Heart right ventricle (tissue), 16 donors: ENCODE data around the gene ZMIZ1. TPM values are rescaled to one million over a fixed set of nuclear protein-coding genes. Genes with fewer than 3 reads are reported as not detected.
A peak's percentile ranks its signal among the peaks of the same experiment; 100 is the strongest.

ENCODE experiments used
- ATAC-seq, 8 donors: fragments of 200-7000 bp; cut with Tn5 transposase; one replicate each; pipeline ENCODE4 v1.9.1; 2020; ENCODE audit warnings: mild to moderate bottlenecking in 8 of 8, moderate library complexity in 8 of 8, moderate number of reproducible peaks in 1 of 8
- DNase-seq, 2 donors: peaks; one replicate each; pipeline ENCODE4 v3.0.0-alpha.2; 2020
- H3K27ac ChIP-seq, 10 donors: fragments of 200-600 bp; sonication (generic) in 2 of 10; one replicate each; pipeline versions ENCODE4 v1.5.0 to v1.8.0; 2020 to 2022; ENCODE audit warnings: mild to moderate bottlenecking in 3 of 10
- H3K27me3 ChIP-seq, 7 donors: fragments of 200-600 bp; one replicate each; pipeline ENCODE4 v1.8.0; 2021 to 2022; ENCODE audit warnings: mild to moderate bottlenecking in 2 of 7
- H3K36me3 ChIP-seq, 9 donors: fragments of 200-600 bp; sonication (generic) in 1 of 9; one replicate each; pipeline versions ENCODE4 v1.5.0 to v1.8.0; 2020 to 2022; ENCODE audit warnings: mild to moderate bottlenecking in 2 of 9
- H3K4me1 ChIP-seq, 9 donors: fragments of 200-600 bp; sonication (generic) in 1 of 9; one replicate each; pipeline versions ENCODE4 v1.5.0 to v1.8.0; 2020 to 2022; ENCODE audit warnings: mild to moderate bottlenecking in 4 of 9
- H3K4me3 ChIP-seq, 10 donors: fragments of 200-600 bp; sonication (generic) in 2 of 10; one replicate each; pipeline versions ENCODE4 v1.5.0 to v1.8.0; 2020 to 2022; ENCODE audit warnings: mild to moderate bottlenecking in 7 of 10, moderate library complexity in 2 of 10
- H3K9me3 ChIP-seq, 11 donors: fragments of 200-600 bp in 10 of 11; sonication (generic) in 2 of 11; one replicate each; pipeline versions ENCODE4 v1.5.0 to v1.8.0; 2013 to 2022; ENCODE audit warnings: mild to moderate bottlenecking in 2 of 11, control low read depth in 1 of 11, moderate library complexity in 1 of 11
- CTCF ChIP-seq, 9 donors: fragments of 200-600 bp; sonication (generic) in 2 of 9; IDR thresholded peaks; one replicate each; pipeline versions ENCODE4 v1.5.0 to v1.8.0; 2021 to 2022; ENCODE audit warnings: antibody characterized with exemption in 9 of 9, mild to moderate bottlenecking in 5 of 9, moderate library complexity in 1 of 9
- WGBS, 2 donors: extraction: QIAGEN DNeasy Blood & Tissue Kit; methylation state at CpG; one replicate each; pipeline ENCODE4 v1.1.7; 2013; ENCODE audit warnings: inconsistent platforms in 1 of 2; 5-methylcytosine and 5-hydroxymethylcytosine counted together
- intact Hi-C, 10 donors: fragments of 100-400 bp; cut with DNase I; formaldehyde crosslinking; loops; one replicate each; pipeline versions ENCODE4 v1.11.1 to v1.14.2; 2022
- polyA plus RNA-seq, 2 donors: library from polyadenylated mRNA; stranded (reverse); fragments of 200-250 nt; gene quantifications; one replicate each; pipeline ENCODE4 v1.2.3, GENCODE V29; 2013
- total RNA-seq, 10 donors: library from RNA; stranded (reverse); fragmentation: NEBNext Ultra II Directional in 3 of 10; extraction: Animal tissue kit (Norgen Biotek cat#: 25700) in 3 of 10; gene quantifications; one replicate each; pipeline versions ENCODE4 v1.2.1 to v1.2.4, GENCODE V29; 2021 to 2023
- donor health status: Arrhythmogenic right ventricular cardiomyopathy.
- donor health status: ischemic (EF 13 %, LVEDD 7.1; RV severe dilation, severe dysfunction).
- donor health status: healthy with polysubstance abuse.
- donor health status: DM: no; HTN: yes; CAD: no.
- donor health status: DM: no; HTN: no; CAD: no.
- donor health status: ischemic (EF 25% LVEDD 6.9; RV normal size, moderate dysfunction).
- donor health status: ischemic (EF 25% LVEDD 5.7; RV mildly dilated, moderate dysfunction).
- donor health status: healthy.
- donor health status: DM: yes; HTN: yes; CAD: no.
- donor health status: Ischemic cardiomyopathy.
- donor health status: ischemic (EF 35%, LVEDD 5.7; RV mildly dilated, moderate dysfunction).
- donor health status: nonischemic (EF 11% LVEDD 7.7; RV severe dilation, severe dysfunction).
- donor health status: DM: yes; HTN: yes; CAD: no.
- donor health status: PGD.
- donor health status: ischemic (EF 29% LVEDD 5.4; RV normal size, mild dysfunction).
- donor health status: nonischemic (EF 23%, LVEDD 6.1; RV moderate dilation, normal function).

The ZMIZ1 gene
- total and polyA plus RNA-seq, 12 donors: 24.2 to 61.5 (median 49.8) TPM

- peak; percentile 93 for DNase-seq
- intact Hi-C loops: loop anchor here (1.0 to 10.0 kb wide), 16 partner anchors 83 to 1023 kb away; no protein-coding TSS in a partner anchor
- no peaks in the 10 kb centered on the region for H3K36me3 ChIP-seq
Measured at GRCh38 chr10:79067241-79068202, 1.2 kb upstream of the ZMIZ1 start.

GRCh38 chr10:79068203-79068561, 584 bp upstream of the ZMIZ1 start:
- Histone ChIP-seq H3K4me3 (peak overlapping the region; percentile 13 to 98 (median 92)), H3K27ac (peak overlapping the region; percentile 97 to 100 (median 99)), H3K9me3 (no peaks in the 10 kb centered on the region), H3K4me1 (peaks cover 18 to 46% (median 31%) of the 10 kb centered on the region in 9 donors), H3K36me3 (no peaks in the 10 kb centered on the region), H3K27me3 (no peaks in the 10 kb centered on the region)
- DNase-seq: peak in 1 of 2 donors; percentile 41
- ATAC-seq: peak in 1 of 8 donors; percentile 0
- WGBS, 2 donors: 7 to 15% methylated on average over 17 of the region's 17 CpGs
- TF ChIP-seq CTCF (IDR thresholded peaks at IDR 0.05): peak in 1 of 9 donors; percentile 8
- intact Hi-C loops: loop anchor here (1.0 to 10.0 kb wide), 14 partner anchors 83 to 1023 kb away; no protein-coding TSS in a partner anchor

More at GRCh38 chr10:79067241-79068202, 1.2 kb upstream of the ZMIZ1 start:
- peak overlapping the region; percentile 13 to 98 (median 92) for H3K4me3 ChIP-seq
- no peaks in the 10 kb centered on the region for H3K9me3 ChIP-seq
- H3K4me1 ChIP-seq: peaks cover 11 to 39% (median 24%) of the 10 kb centered on the region in 9 donors
- 1 to 3% methylated on average over 79 to 81 of the region's 81 CpGs for WGBS, 2 donors
- no peaks in the 10 kb centered on the region for H3K27me3 ChIP-seq
- ATAC-seq: peak; percentile 15 to 45 (median 30)
- TF ChIP-seq CTCF (IDR thresholded peaks at IDR 0.05): peak in 5 of 9 donors; percentile 14 to 49 (median 39)
- H3K27ac ChIP-seq: peak overlapping the region; percentile 97 to 100 (median 99)

GRCh38 chr10:79069325-79070080, 737 bp downstream of the ZMIZ1 start:
- ATAC-seq: peak in 6 of 8 donors; percentile 0 to 6 (median 3)
- TF ChIP-seq CTCF (IDR thresholded peaks at IDR 0.05): peak in 1 of 9 donors; percentile 21
- intact Hi-C loops: loop anchor here (2.0 to 10.0 kb wide), 24 partner anchors 43 to 1025 kb away; no protein-coding TSS in a partner anchor

More at GRCh38 chr10:79069325-79070080, 737 bp downstream of the ZMIZ1 start:
- H3K36me3 ChIP-seq: no peaks in the 10 kb centered on the region
- no peaks in the 10 kb centered on the region for H3K27me3 ChIP-seq
- H3K9me3 ChIP-seq: no peaks in the 10 kb centered on the region
- H3K4me3 ChIP-seq: peak overlapping the region; percentile 71 to 98 (median 92)
- 0 to 1% methylated on average over 65 to 77 of the region's 77 CpGs for WGBS, 2 donors
- DNase-seq: peak; percentile 67 to 69
- H3K27ac ChIP-seq: peak overlapping the region; percentile 97 to 100 (median 99)
- peaks cover 26 to 59% (median 44%) of the 10 kb centered on the region in 9 donors for H3K4me1 ChIP-seq
